SK-N-DZ (cell line): ENCODE measurements around the gene PRR5.
"Not testable (repeated sequence)": the region's sequence is repeated elsewhere in the genome, so short reads cannot be mapped to it uniquely, and the experiment has no call there.

Experiments used
- DNase-seq: peaks from one replicate; pipeline ENCODE4 v3.0.0-alpha.2; 2015; ENCODE audit warnings: low spot score

Gene PRR5

GRCh38 chr22:44672632-44673031 is 29.4 kb upstream of the PRR5 start:
- DNase-seq: no peak

- no peak for DNase-seq
Measured at GRCh38 chr22:44673406-44673805, 28.6 kb upstream of the PRR5 start.

- DNase-seq: not testable (repeated sequence)
Measured at GRCh38 chr22:44676066-44676440, 26.0 kb upstream of the PRR5 start.

DNA sequence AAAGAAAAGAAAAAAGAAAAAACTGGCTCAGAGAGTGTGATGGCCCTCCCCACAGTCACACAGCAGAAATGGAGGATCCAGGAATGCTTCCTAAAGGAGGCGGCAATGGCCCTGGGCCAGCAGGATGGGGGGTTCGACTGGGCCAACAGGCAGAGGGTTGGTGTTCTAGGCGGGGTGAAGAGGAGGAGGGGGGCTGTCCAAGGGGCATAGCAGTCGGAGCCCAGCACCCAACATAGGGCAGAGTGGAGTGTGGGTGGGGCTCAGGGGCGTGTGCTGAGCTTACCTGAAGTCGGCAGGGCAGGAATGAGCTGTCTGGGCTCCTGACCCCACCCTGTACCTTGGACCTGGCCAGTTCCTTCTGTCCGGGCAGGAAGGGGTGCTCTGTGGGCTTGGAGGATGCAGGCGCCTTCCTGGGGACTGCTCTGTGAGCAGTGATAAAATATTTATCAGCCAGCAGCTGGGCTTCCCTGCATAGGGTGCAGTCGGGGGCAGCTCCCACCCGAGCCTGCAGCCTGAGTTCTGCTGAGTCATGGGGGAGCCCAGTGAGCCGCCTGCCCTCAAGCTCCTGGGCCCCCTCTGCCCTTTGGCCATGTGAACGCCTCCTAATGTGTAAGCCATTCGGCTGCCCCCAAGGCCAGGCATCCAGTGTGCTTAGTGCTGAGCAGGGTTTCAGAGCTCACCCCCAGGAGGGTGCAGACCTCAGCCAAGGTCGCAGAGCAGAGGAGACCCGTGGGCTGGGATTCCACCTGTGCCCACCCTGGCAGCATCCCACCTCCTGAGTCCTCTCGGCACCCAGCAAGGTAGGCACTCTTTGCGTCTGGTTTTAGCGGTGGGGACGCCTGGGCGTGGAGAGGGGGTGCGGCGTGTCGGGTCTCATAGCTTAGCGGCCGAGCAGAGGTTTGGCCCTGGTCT is 25.3 kb upstream of the PRR5 start:
- no peak for DNase-seq

- no peak for DNase-seq
Measured at GRCh38 chr22:44677353-44677840, 24.6 kb upstream of the PRR5 start.

GRCh38 chr22:44677871-44678555 is 24.0 kb upstream of the PRR5 start:
- DNase-seq: no peak

DNA sequence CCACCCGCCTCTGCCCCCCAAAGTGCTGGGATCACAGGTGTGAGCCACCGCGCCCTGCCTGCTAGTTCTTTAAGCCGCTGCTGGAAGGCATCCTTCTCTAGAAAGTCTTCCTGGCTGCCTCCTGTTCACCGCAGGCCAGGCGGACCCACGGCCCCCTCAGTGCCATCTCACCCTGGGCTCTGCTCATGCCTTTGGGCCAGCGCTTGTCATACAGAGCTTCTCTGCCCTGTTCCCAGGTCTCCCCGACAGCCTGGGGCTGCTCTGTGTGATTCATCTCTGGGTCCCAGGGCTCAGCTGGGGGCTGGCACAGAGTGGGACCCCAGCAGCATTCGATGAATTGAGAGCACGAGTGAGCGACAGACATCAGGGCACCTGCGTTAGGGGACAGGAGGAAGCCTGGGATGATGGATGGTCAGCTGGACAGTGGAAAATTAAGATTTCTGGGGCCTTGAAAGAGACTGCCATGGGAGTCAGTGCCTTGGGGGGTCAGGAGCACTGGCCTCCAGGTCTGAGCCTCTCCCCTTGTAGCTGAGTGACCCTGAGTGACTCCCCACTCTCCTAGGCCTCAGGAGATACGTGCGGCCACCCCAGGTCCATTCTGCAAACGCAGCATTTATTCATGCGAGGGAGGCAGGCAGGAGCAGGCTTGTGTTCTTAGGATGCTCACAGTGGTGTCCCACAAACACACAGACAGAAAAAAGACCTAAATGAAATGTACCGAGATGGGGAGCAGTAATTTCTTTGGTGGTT is 23.3 kb upstream of the PRR5 start:
- no peak for DNase-seq

DNA sequence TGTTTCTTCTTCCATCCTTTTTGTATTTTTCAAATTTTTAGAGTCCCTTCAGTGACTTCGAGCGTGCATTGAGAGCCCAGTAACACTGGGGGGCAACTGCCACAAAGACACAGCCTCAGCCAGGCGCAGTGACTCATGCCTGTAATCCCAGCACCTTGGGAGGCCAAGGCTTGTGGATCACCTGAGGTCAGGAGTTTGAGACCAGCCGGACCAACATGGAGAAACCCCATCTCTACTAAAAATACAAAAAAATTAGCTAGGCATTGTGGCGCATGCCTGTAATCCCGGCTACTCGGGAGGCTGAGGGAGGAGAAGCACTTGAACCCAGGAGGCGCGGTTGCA is 22.7 kb upstream of the PRR5 start:
- not testable (repeated sequence) for DNase-seq

GRCh38 chr22:44680058-44680457 is 21.9 kb upstream of the PRR5 start:
- no peak for DNase-seq

- no peak for DNase-seq
Measured at GRCh38 chr22:44680481-44680894, 21.5 kb upstream of the PRR5 start.

GRCh38 chr22:44682556-44683168 is 19.3 kb upstream of the PRR5 start:
- DNase-seq: no peak

DNA sequence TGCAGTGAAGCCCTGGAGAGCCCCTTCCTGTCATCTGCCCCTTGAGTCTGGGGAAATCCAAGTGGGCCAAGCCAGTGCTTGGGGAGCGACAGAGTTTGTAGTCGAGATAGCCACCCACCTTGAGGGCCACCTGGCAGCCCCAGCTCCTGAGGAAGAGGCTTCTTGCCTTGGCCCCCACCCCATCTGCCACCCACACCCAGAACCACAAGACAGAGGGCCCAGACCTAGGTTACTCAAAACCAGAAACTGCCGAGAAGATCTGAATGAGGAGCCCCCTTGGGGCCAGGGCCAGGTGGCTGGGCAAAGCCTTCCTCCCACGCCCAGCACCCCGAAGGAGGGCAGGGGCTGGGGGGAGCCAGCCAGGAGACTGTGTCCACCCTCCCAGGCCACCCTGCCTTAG is 18.8 kb upstream of the PRR5 start:
- no peak for DNase-seq

DNA sequence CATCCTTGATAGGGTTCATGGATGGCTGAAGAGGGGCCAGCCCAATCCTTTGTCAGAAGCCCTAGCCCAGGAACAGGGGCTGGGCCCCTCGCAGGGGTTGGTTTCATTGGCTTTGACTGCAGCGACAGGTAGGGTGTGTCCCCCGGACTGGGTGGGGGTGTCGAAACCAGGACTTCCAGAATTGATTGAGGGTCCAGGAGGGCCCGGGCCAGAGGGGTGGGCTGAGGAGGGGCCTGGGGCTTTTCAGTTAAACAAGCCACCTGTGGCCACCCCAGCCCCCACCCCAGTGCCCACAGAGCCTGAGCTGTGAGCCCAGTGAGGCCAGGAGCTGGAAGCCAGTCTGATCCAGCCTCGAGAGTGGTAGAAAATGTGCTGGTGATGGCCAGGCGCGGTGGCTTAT is 18.1 kb upstream of the PRR5 start:
- DNase-seq: no peak

DNA sequence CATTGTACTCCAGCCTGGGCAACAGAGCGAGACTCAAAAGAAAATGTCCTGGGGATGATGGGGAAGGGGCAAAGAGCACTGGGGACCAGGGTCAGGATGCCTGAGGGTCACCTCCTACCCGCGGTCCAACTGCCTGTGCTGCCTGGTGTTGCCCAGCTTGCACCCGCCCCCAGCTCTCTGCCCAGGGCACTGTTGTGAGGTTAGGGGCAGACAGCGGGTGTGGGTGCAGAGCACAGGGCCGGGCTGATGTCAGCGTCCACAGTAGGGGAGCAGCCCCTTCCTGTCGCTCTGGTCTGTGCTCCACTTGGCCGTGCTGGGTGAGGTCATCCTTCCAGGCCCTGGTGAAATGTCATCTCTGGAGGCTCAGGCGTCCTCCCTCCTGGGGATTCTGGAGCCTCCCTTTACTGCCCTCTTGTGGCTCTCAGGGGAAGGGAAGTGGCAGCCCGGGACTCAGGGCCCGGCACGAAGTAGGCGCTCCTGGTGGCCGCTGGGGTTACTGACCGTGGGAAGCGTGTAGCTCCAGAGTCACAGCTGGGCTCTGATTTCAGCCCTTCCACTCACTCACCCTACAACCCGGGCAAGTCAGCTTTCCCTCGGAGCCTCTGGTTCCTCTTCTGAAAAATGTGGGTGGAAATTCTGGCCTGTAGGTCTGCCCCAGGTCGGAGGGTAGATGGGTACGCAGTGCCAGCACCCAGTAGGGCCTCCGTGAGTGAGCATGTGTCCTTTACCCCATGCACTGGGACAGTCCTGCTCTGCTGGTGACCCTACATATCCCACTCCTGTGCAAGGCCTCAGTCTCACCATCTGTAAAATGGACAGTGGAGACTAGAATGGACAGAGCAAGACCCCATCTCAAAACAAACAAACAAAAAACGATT is 17.3 kb upstream of the PRR5 start:
- peak; percentile 87 for DNase-seq

- no peak for DNase-seq
Measured at GRCh38 chr22:44685384-44686056, 16.5 kb upstream of the PRR5 start.

DNA sequence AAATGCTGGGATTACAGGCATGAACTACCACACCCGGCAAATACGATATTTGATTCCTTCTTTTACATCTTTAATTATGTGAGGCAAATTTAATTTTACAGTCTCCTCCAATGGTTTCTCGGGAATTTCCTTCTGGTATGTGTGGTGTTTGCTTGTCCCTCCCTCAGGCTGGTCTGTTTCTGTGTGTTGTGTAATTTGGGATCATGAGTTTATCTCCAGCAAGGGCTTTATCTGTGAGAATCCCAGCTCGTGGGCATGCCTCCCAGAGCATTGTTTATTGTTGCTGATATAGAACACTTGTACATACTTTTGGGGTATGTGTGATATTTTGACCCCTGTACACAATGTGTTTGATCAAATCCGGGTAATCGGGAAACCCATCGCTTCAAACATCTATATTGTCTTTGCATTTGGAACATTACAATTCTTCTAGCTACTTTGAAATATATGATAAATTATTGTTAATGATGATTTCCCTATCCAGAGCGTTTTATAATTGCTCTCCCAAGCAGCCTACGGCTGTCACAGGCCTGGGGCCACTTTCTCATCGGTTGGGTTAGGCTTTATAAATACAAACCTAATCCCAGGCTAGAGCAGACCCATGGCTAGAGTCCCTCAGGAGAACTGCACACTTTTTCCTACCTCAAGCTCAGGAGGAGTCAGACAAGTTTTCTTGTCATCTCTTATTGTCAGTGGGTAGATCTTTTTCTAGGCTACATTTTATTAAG is 15.0 kb upstream of the PRR5 start:
- no peak for DNase-seq

DNA sequence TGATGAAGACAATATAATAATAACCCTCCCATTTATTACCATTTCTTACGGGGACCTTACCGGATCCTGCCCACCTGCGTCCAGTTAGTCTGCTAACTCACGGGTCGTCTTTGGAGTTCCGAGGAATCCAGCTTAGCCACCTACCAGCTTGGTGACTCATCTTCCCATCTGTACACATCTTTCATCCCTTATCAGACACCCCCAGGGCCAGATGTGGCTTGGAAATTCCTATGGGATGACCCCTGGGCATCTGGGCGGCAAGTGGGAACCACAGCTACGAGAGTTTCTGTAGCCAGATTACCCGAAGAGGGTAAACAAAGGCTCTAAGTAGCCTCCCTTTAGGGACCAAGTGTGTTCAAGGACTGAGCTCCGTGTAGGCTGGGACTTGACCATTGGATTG is 12.8 kb upstream of the PRR5 start:
- no peak for DNase-seq

- DNase-seq: no peak
Measured at GRCh38 chr22:44689915-44690524, 12.0 kb upstream of the PRR5 start.
